Endothelial cell of umbilical vein (primary cell): ENCODE results near the gene DTX3. TPM values are rescaled to one million over a fixed set of nuclear protein-coding genes. Genes with fewer than 3 reads are reported as not detected.

Experiments used
- BruUV-seq: library from RNA; stranded (reverse); fragments of 400-500 nt; replicated peaks from 2 replicates; lab custom pipeline; 2021; lab: Mats Ljungman, UMichigan
- CTCF ChIA-PET: fragments of 300-600, 350-600 bp; sonication (Branson Sonifier 250); formaldehyde crosslinking; loops from one replicate; lab custom pipeline; 2021; ENCODE audit warnings: antibody characterized with exemption, inconsistent platforms; lab: Charles Lee
- POLR2A ChIA-PET: fragments of 300-600, 350-600 bp; sonication (Branson Sonifier 250); formaldehyde crosslinking; loops from one replicate; lab custom pipeline; 2021; ENCODE audit warnings: antibody characterized with exemption, inconsistent platforms; lab: Charles Lee
- DNase-seq: peaks from one replicate; pipeline ENCODE4 v3.0.0-alpha.2; 2011; ENCODE audit warnings: low read depth, low spot score
- FAIRE-seq: peaks from 2 replicates; lab custom pipeline; 2011; peaks lifted over from hg19 to GRCh38; lab: Jason Lieb, UNC
- H2AFZ ChIP-seq: 2 replicates; pipeline ENCODE4 v1.6.0; 2012; ENCODE audit warnings: low read depth, low read length, control low read depth, inconsistent platforms
- H3K27ac ChIP-seq: 2 replicates; pipeline ENCODE4 v1.5.1; 2011; ENCODE audit warnings: low read depth, mild to moderate bottlenecking, control low read depth, low read length, moderate library complexity; ENCODE audit not compliant: insufficient read depth
- H3K27me3 ChIP-seq, 2 experiments: 2 replicates each; pipeline versions ENCODE4 v1.6.0 to v1.6.1; 2011; ENCODE audit warnings: low read length in 2 of 2, mixed read lengths in 1 of 2; ENCODE audit not compliant: control insufficient read depth in 2 of 2, insufficient read depth in 2 of 2
- H3K36me3 ChIP-seq, 2 experiments: 2 replicates in 1 of 2; 3 replicates in 1 of 2; pipeline ENCODE4 v1.5.1; 2011; ENCODE audit warnings: low read length in 2 of 2, mild to moderate bottlenecking in 1 of 2, moderate library complexity in 1 of 2; ENCODE audit not compliant: control insufficient read depth in 2 of 2, insufficient read depth in 2 of 2; ENCODE audit errors: extremely low read depth in 1 of 2
- H3K4me1 ChIP-seq: 3 replicates; pipeline ENCODE4 v1.5.1; 2011; ENCODE audit warnings: mild to moderate bottlenecking, low read length; ENCODE audit not compliant: control insufficient read depth, insufficient read depth; ENCODE audit errors: extremely low read depth
- H3K4me2 ChIP-seq: 2 replicates; pipeline ENCODE4 v1.6.1; 2011; ENCODE audit warnings: low read length, control low read depth, mixed read lengths; ENCODE audit not compliant: insufficient read depth
- H3K4me3 ChIP-seq, 3 experiments: fragments of 200-600 bp in 1 of 3; sonication (generic), shearing (Covaris generic) in 1 of 3; replicated peaks in 1 of 3; 2 replicates each; pipeline ENCODE4 v1.5.1; 2011 to 2016; ENCODE audit warnings: control low read depth in 3 of 3, low read length in 3 of 3, mild to moderate bottlenecking in 2 of 3, inconsistent platforms in 1 of 3, low read depth in 1 of 3, moderate library complexity in 1 of 3; ENCODE audit not compliant: insufficient read depth in 1 of 3
- H3K79me2 ChIP-seq: 2 replicates; pipeline ENCODE4 v1.6.0; 2012; ENCODE audit warnings: low read length, inconsistent platforms; ENCODE audit not compliant: control insufficient read depth, insufficient read depth
- H3K9ac ChIP-seq: replicated peaks from 2 replicates; pipeline ENCODE3; 2011; ENCODE audit warnings: low read length, control low read depth; ENCODE audit not compliant: insufficient read depth; ENCODE audit errors: extremely low read depth
- H3K9me1 ChIP-seq: replicated peaks from 3 replicates; pipeline ENCODE4 v1.6.0; 2011; ENCODE audit warnings: mild to moderate bottlenecking, low read length; ENCODE audit not compliant: control insufficient read depth, insufficient read depth; ENCODE audit errors: extremely low read depth
- H3K9me3 ChIP-seq: replicated peaks from 2 replicates; pipeline ENCODE4 v1.5.1; 2012; ENCODE audit warnings: low read length, inconsistent platforms; ENCODE audit not compliant: control insufficient read depth, insufficient read depth
- H4K20me1 ChIP-seq: replicated peaks from 2 replicates; pipeline ENCODE3; 2011; ENCODE audit warnings: mild to moderate bottlenecking, low read length; ENCODE audit not compliant: control insufficient read depth, insufficient read depth; ENCODE audit errors: extremely low read depth
- EZH2 ChIP-seq: IDR thresholded peaks from 2 replicates; pipeline ENCODE4 v1.6.1; 2012; ENCODE audit warnings: borderline replicate concordance, low read depth, mild to moderate bottlenecking, moderate library complexity, low read length, inconsistent platforms; ENCODE audit not compliant: severe bottlenecking
- FOS ChIP-seq: IDR thresholded peaks from 2 replicates; pipeline ENCODE4 v1.6.1; 2011; ENCODE audit warnings: mild to moderate bottlenecking, low read length, moderate library complexity, borderline replicate concordance; ENCODE audit not compliant: insufficient read depth
- JUN ChIP-seq: IDR thresholded peaks from 2 replicates; pipeline ENCODE4 v1.6.1; 2011; ENCODE audit warnings: borderline replicate concordance, low read depth; ENCODE audit not compliant: insufficient read length, insufficient read depth
- POLR2AphosphoS5 ChIP-seq: IDR thresholded peaks from 2 replicates; pipeline ENCODE4 v1.6.1; 2012; ENCODE audit warnings: low read depth, mild to moderate bottlenecking, control low read depth, low read length, moderate library complexity; ENCODE audit not compliant: insufficient read depth
- dilution Hi-C: fragments of 300-500 bp; cut with MboI; formaldehyde crosslinking; loops from one replicate; pipeline ENCODE4 v1.15.0; 2019; ENCODE audit warnings: low sequenced_read_pairs; ENCODE audit not compliant: extremely low pct_ligation_motif_present
- intact Hi-C: fragments of 100-400 bp; cut with micrococcal nuclease; formaldehyde crosslinking; loops from one replicate; pipeline ENCODE4 v1.10.0; 2022
- polyA plus RNA-seq, 4 experiments: library from polyadenylated mRNA; depleted of rRNA in 3 of 4; stranded (reverse) in 3 of 4; unstranded in 1 of 4; fragments of >200 nt; gene quantifications; 2 replicates each; pipeline versions ENCODE4 v1.2.1 to v1.2.3, GENCODE V29; 2011 to 2012; ENCODE audit warnings: missing spikeins in 1 of 4
- total RNA-seq: library from RNA; stranded (reverse); gene quantifications from 2 replicates; pipeline ENCODE4 v1.2.3, GENCODE V29; 2021
- TF ChIP-seq, protein P1 (sequence below), 2 donors: IDR thresholded peaks; 1 replicate in 1 of 2; 2 replicates in 1 of 2; pipeline ENCODE4 v1.5.1; 2011; ENCODE audit warnings: low read length in 2 of 2, mild to moderate bottlenecking in 2 of 2, moderate library complexity in 2 of 2, control low read depth in 1 of 2, inconsistent platforms in 1 of 2, low read depth in 1 of 2; ENCODE audit not compliant: insufficient read depth in 1 of 2; ENCODE audit errors: extremely low read depth in 1 of 2

DTX3 gene
- total and polyA plus RNA-seq, 2 donors (not counting 3 experiments of a cell fraction or from before 2014, with no cell fraction given), result 34.5 to 51.4 TPM

DNA sequence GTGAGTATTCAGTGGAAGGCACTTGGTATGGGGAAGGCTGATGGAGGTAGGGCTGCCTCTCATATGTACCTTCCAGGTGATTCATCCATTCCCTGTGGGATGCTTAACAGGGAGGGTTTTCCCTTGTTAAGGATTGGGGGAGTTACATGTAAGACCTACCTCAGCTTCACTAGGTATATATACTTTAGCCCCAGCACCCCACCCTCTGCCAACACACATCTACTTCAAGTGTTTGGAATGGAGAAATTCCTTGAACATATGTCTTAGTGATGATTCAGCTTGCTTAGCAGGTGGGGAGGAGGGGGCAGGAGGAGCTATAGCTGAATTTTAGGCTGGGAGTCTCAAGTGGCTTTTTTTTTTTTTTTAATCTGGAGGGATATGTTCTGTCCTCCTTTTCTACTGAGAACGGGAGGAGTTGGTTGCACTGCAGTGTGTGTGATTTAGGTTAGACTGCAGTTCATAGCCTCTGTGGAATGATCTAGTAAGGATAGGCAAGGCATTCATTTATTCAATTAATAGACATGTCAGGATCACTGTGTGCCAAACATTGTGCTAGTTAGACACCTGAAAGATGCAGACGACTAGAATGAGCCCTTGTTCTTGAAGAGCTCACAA, 12.0 kb upstream of the DTX3 start:
- Histone ChIP-seq H3K9me3 (no peaks in the 10 kb centered on the region), H3K36me3 (no peaks in the 10 kb centered on the region), H3K4me1 (peaks cover 5% of the 10 kb centered on the region), H3K27ac (no peak overlapping the region), H4K20me1 (no peaks in the 10 kb centered on the region), H3K9ac (no peak overlapping the region), H3K4me2 (no peak overlapping the region), H3K27me3 (peaks cover 3 to 9% of the 10 kb centered on the region in 2 experiments), H3K79me2 (no peaks in the 10 kb centered on the region), H2AFZ (no peak overlapping the region), H3K9me1 (no peaks in the 10 kb centered on the region), H3K4me3 (no peak overlapping the region)
- FAIRE-seq, result no peak
- intact Hi-C loops (no loop called here), dilution Hi-C loops (no loop called here)
- TF ChIP-seq, protein P1, sequence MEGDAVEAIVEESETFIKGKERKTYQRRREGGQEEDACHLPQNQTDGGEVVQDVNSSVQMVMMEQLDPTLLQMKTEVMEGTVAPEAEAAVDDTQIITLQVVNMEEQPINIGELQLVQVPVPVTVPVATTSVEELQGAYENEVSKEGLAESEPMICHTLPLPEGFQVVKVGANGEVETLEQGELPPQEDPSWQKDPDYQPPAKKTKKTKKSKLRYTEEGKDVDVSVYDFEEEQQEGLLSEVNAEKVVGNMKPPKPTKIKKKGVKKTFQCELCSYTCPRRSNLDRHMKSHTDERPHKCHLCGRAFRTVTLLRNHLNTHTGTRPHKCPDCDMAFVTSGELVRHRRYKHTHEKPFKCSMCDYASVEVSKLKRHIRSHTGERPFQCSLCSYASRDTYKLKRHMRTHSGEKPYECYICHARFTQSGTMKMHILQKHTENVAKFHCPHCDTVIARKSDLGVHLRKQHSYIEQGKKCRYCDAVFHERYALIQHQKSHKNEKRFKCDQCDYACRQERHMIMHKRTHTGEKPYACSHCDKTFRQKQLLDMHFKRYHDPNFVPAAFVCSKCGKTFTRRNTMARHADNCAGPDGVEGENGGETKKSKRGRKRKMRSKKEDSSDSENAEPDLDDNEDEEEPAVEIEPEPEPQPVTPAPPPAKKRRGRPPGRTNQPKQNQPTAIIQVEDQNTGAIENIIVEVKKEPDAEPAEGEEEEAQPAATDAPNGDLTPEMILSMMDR (IDR thresholded peaks at IDR 0.05; ENCODE audit: extremely low read depth in 1 of 2, insufficient read depth in 1 of 2, low read depth in 1 of 2, low read length in 2 of 2), result no peak
- TF ChIP-seq FOS (no peak), POLR2AphosphoS5 (no peak), JUN (no peak), EZH2 (no peak)
- ChIA-PET CTCF (interaction anchor here (0.5 to 3.3 kb wide), 7 partner anchors 9 to 345 kb away, joined by 3 to 63 read pairs (median 4); partner anchors contain the start of gene B4GALNT1), POLR2A (no interaction called here)
- DNase-seq, result no peak
- BruUV-seq, result no TSS peak
